ENCODE data around the gene CRYBB1. TPM values are rescaled to one million over a fixed set of nuclear protein-coding genes. Genes with fewer than 3 reads are reported as not detected.

CRYBB1 gene
- total and polyA plus RNA-seq, 4 donors, result 0.17 to 2.3 (median 0.32) TPM; not detected in 1

GRCh38 chr22:26556904-26557303 lies 60.9 kb downstream of the CRYBB1 start (continued):
- TF ChIP-seq RAD21 (IDR thresholded peaks at IDR 0.05), result peak; percentile 33 to 35
- peak; percentile 72 to 88 for TF ChIP-seq HNF4A (conservative IDR thresholded peaks at IDR 0.05)

DNA sequence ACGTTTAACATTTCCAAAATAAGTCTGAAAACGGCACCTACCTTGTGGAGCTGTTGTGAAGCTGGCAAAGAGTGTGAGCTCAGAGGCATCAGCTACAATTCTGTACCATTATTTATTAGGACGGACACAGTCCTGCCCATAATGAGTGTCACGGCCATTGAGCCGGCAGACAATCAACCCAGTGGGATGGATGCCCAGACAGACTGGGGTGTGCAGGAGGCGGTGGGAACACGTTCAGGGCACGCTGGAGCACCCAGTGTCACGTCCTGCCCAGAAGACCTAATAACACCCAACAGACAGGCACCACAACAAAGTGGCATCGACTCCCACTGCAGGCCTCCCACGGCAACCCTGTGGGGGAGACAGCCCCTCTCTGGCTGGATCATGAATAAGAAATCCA lies 62.3 kb downstream of the CRYBB1 start:
- Histone ChIP-seq H3K27me3 (ENCODE audit: control insufficient read depth in 4 of 4, insufficient read depth in 4 of 4, low read length in 3 of 4) (no peaks in the 10 kb centered on the region), H3K4me1 (ENCODE audit: control insufficient read depth in 4 of 4, insufficient read depth in 4 of 4, low read length in 3 of 4) (peaks cover 31 to 94% (median 83%) of the 10 kb centered on the region in 4 donors), H3K9ac (ENCODE audit: low read depth in 1 of 2, low read length in 2 of 2) (no peak overlapping the region), H3K36me3 (ENCODE audit: control insufficient read depth in 4 of 4, insufficient read depth in 3 of 4, low read depth in 1 of 4, low read length in 3 of 4) (no peaks in the 10 kb centered on the region), H3K27ac (ENCODE audit: low read depth in 1 of 2, low read length in 2 of 2) (peak overlapping the region; percentile 71 to 76), H3K9me3 (ENCODE audit: control insufficient read depth in 4 of 4, low read length in 3 of 4) (no peaks in the 10 kb centered on the region), H3K4me3 (ENCODE audit: low read depth in 1 of 3, low read length in 3 of 3) (no peak overlapping the region)
- TF ChIP-seq GABPA (IDR thresholded peaks at IDR 0.05 in 1 of 2, conservative IDR thresholded peaks at IDR 0.05 in 1 of 2), result no peak
- no peak for TF ChIP-seq RAD21 (IDR thresholded peaks at IDR 0.05)
- no peak for TF ChIP-seq TAF1 (conservative IDR thresholded peaks at IDR 0.05)
- no peak for TF ChIP-seq JUND (IDR thresholded peaks at IDR 0.05)
- TF ChIP-seq EGR1 (IDR thresholded peaks at IDR 0.05; ENCODE audit: low read depth in 2 of 2), result no peak
- TF ChIP-seq FOXA2 (IDR thresholded peaks at IDR 0.05), result no peak
- TF ChIP-seq, protein P1, sequence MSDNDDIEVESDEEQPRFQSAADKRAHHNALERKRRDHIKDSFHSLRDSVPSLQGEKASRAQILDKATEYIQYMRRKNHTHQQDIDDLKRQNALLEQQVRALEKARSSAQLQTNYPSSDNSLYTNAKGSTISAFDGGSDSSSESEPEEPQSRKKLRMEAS (IDR thresholded peaks at IDR 0.05), result peak; percentile 34
- TF ChIP-seq SP1 (IDR thresholded peaks at IDR 0.05), result no peak
- TF ChIP-seq YY1 (IDR thresholded peaks at IDR 0.05), result peak; percentile 75
- TF ChIP-seq NR2F2 (IDR thresholded peaks at IDR 0.05), result no peak
- peak in 1 of 2 donors; percentile 85 for TF ChIP-seq RXRA (IDR thresholded peaks at IDR 0.05)
- peak in 1 of 2 donors; percentile 21 for TF ChIP-seq HNF4A (conservative IDR thresholded peaks at IDR 0.05)
- DNase-seq (ENCODE audit: low spot score), result no peak
- 38% methylated on average over 11 of the region's 11 CpGs for WGBS

DNA sequence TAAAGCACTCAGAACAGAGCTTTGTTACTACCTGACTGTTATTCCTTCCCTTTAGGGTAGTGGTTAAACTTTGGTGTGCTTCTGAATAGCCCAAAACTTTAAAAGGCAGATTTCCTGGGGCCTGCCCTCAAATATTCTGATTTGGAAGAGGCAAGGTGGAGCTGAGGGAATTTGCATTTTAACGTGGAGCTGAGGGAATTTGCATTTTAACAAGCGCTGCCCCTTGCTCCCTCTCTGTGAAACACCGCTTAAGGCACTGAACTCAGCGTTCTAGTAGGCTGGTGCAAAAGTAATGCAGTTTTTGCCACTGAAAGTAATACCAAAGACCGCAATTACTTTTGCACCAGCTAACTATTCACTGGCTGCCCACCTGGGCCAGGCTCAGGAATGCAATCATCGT lies 62.9 kb downstream of the CRYBB1 start:
- no peak for DNase-seq (ENCODE audit: low spot score)
- H3K4me3 ChIP-seq (ENCODE audit: low read depth in 1 of 3, low read length in 3 of 3), result no peak overlapping the region
- no peak overlapping the region for H3K9ac ChIP-seq (ENCODE audit: low read depth in 1 of 2, low read length in 2 of 2)
- H3K27me3 ChIP-seq (ENCODE audit: control insufficient read depth in 4 of 4, insufficient read depth in 4 of 4, low read length in 3 of 4), result no peaks in the 10 kb centered on the region
- no peaks in the 10 kb centered on the region for H3K36me3 ChIP-seq (ENCODE audit: control insufficient read depth in 4 of 4, insufficient read depth in 3 of 4, low read depth in 1 of 4, low read length in 3 of 4)
- peak overlapping the region; percentile 71 to 76 for H3K27ac ChIP-seq (ENCODE audit: low read depth in 1 of 2, low read length in 2 of 2)
- TF ChIP-seq EGR1 (IDR thresholded peaks at IDR 0.05; ENCODE audit: low read depth in 2 of 2) (no peak), SP1 (IDR thresholded peaks at IDR 0.05) (no peak), TAF1 (conservative IDR thresholded peaks at IDR 0.05) (no peak), FOXA2 (IDR thresholded peaks at IDR 0.05) (no peak)
- WGBS, result 47% methylated on average over 6 of the region's 6 CpGs
- peaks cover 31 to 94% (median 82%) of the 10 kb centered on the region in 4 donors for H3K4me1 ChIP-seq (ENCODE audit: control insufficient read depth in 4 of 4, insufficient read depth in 4 of 4, low read length in 3 of 4)
- no peaks in the 10 kb centered on the region for H3K9me3 ChIP-seq (ENCODE audit: control insufficient read depth in 4 of 4, low read length in 3 of 4)

DNA sequence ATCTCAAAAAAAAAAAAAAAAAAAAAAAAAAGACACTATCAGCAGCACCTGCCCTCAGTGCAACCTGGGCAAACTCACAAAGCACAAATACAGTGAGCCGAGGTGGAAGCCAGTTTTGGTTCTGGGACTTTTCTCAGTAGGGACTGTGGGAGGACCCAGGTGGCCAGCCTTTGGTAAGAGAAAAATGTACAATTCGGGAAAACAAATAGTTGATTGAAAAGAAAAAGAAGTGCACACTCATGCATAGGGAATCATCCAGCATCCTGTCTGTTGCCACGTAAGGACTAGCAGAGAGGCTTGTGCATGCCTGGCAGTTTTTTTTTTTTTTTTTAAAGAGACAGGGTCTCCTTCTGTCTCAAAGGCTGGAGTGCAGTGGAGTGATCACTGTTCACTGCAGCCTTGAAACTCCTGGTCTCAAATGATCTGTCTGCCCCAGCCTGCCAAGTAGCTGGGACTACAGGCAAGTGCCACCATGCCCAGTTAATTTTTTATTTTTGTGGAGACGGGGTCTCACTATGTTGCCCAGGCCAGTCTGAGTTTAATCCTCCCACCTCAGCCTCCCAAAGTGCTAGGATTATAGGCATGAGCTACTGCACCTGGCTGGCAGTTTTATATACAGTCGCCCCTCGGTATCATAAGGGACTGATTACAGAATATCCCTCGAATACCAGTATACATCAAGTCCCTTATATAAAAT lies 64.6 kb downstream of the CRYBB1 start:
- no peaks in the 10 kb centered on the region for H3K9me3 ChIP-seq (ENCODE audit: control insufficient read depth in 4 of 4, low read length in 3 of 4)
- H3K4me1 ChIP-seq (ENCODE audit: control insufficient read depth in 4 of 4, insufficient read depth in 4 of 4, low read length in 3 of 4), result peaks cover 29 to 87% (median 71%) of the 10 kb centered on the region in 4 donors
- H3K27ac ChIP-seq (ENCODE audit: low read depth in 1 of 2, low read length in 2 of 2), result peak overlapping the region; percentile 58 to 67
- DNase-seq (ENCODE audit: low spot score), result no peak
- H3K4me3 ChIP-seq (ENCODE audit: low read depth in 1 of 3, low read length in 3 of 3), result peak overlapping the region in 1 of 3 donors; percentile 11
- 49% methylated on average over 7 of the region's 7 CpGs for WGBS
- peak overlapping the region in 1 of 2 donors; percentile 44 for H3K9ac ChIP-seq (ENCODE audit: low read depth in 1 of 2, low read length in 2 of 2)
- peaks cover 0 to 4% (median 0%) of the 10 kb centered on the region in 4 donors for H3K36me3 ChIP-seq (ENCODE audit: control insufficient read depth in 4 of 4, insufficient read depth in 3 of 4, low read depth in 1 of 4, low read length in 3 of 4)
- H3K27me3 ChIP-seq (ENCODE audit: control insufficient read depth in 4 of 4, insufficient read depth in 4 of 4, low read length in 3 of 4), result no peaks in the 10 kb centered on the region
- TF ChIP-seq NR2F2 (IDR thresholded peaks at IDR 0.05), result no peak
- TF ChIP-seq HNF4G (IDR thresholded peaks at IDR 0.05), result no peak
- TF ChIP-seq, protein P1 (IDR thresholded peaks at IDR 0.05), result peak; percentile 49
- no peak for TF ChIP-seq EGR1 (IDR thresholded peaks at IDR 0.05; ENCODE audit: low read depth in 2 of 2)
- TF ChIP-seq YY1 (IDR thresholded peaks at IDR 0.05), result peak; percentile 13
- TF ChIP-seq RAD21 (IDR thresholded peaks at IDR 0.05), result peak in 1 of 2 donors; percentile 3
- no peak for TF ChIP-seq CTCF (IDR thresholded peaks at IDR 0.05; ENCODE audit: low read depth, low read length, missing input control)
- TF ChIP-seq, protein P2, sequence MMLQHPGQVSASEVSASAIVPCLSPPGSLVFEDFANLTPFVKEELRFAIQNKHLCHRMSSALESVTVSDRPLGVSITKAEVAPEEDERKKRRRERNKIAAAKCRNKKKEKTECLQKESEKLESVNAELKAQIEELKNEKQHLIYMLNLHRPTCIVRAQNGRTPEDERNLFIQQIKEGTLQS (IDR thresholded peaks at IDR 0.05), result no peak
- peak; percentile 61 for TF ChIP-seq TAF1 (conservative IDR thresholded peaks at IDR 0.05)
- TF ChIP-seq, protein P3, sequence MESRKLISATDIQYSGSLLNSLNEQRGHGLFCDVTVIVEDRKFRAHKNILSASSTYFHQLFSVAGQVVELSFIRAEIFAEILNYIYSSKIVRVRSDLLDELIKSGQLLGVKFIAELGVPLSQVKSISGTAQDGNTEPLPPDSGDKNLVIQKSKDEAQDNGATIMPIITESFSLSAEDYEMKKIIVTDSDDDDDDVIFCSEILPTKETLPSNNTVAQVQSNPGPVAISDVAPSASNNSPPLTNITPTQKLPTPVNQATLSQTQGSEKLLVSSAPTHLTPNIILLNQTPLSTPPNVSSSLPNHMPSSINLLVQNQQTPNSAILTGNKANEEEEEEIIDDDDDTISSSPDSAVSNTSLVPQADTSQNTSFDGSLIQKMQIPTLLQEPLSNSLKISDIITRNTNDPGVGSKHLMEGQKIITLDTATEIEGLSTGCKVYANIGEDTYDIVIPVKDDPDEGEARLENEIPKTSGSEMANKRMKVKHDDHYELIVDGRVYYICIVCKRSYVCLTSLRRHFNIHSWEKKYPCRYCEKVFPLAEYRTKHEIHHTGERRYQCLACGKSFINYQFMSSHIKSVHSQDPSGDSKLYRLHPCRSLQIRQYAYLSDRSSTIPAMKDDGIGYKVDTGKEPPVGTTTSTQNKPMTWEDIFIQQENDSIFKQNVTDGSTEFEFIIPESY (IDR thresholded peaks at IDR 0.05), result peak; percentile 21
- no peak for TF ChIP-seq GABPA (IDR thresholded peaks at IDR 0.05 in 1 of 2, conservative IDR thresholded peaks at IDR 0.05 in 1 of 2)
- TF ChIP-seq JUND (IDR thresholded peaks at IDR 0.05), result no peak
- TF ChIP-seq FOXA1 (IDR thresholded peaks at IDR 0.05), result no peak
- TF ChIP-seq SP1 (IDR thresholded peaks at IDR 0.05), result peak; percentile 32
- TF ChIP-seq RXRA (IDR thresholded peaks at IDR 0.05), result peak; percentile 16 to 58
- peak; percentile 22 to 55 for TF ChIP-seq HNF4A (conservative IDR thresholded peaks at IDR 0.05)

Data from liver (tissue), 9 donors.